T-helper 1 cell treated with Interleukin-12 subunit alpha and Interleukin-12 subunit beta and Interleukin-4 antibody, amounts not matched to agents 30 μg/mL and 1 μg/mL, for 36 hours (primary cell): ENCODE results near the gene TPRKB.
"Not testable (repeated sequence)": the region's sequence is repeated elsewhere in the genome, so short reads cannot be mapped to it uniquely, and the experiment has no call there.

Source experiments
- H3K27ac Mint-ChIP-seq: one replicate; pipeline ENCODE4 v1.8.0; 2021; ENCODE audit warnings: mild to moderate bottlenecking, mixed read lengths
- H3K27me3 Mint-ChIP-seq: one replicate; pipeline ENCODE4 v1.8.0; 2021; ENCODE audit warnings: low read depth, mixed read lengths
- H3K36me3 Mint-ChIP-seq: one replicate; pipeline ENCODE4 v1.8.0; 2021; ENCODE audit warnings: low read depth, mixed read lengths
- H3K4me1 Mint-ChIP-seq: one replicate; pipeline ENCODE4 v1.8.0; 2021; ENCODE audit warnings: low read depth, mixed read lengths
- H3K4me3 Mint-ChIP-seq: one replicate; pipeline ENCODE4 v1.8.0; 2021; ENCODE audit warnings: mild to moderate bottlenecking, moderate library complexity, mixed read lengths
- H3K9me3 Mint-ChIP-seq: one replicate; pipeline ENCODE4 v1.8.0; 2021; ENCODE audit warnings: mixed read lengths

The TPRKB gene

DNA sequence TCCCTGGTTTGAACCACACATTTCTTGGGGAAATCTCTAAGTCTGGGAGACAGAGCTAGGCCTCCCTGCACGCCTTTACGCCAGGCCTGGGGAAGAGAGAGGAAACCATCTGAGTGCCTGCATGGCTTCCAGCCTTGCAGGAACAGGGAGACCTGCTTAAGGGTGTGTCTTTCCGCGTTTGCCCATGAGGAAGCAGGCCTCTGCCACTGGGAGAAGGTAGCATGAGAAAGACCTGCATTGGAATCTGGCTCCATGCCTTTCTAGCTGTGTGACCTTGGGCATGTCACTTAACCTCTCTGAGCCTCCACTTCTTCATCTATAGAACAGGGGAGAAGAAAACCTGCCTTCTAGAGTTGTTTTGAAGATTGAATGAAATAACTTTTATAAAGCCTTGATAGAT, 19.4 kb downstream of the TPRKB start:
- H3K9me3 Mint-ChIP-seq, result peaks cover 10% of the 10 kb centered on the region
- not testable (repeated sequence) for H3K27ac Mint-ChIP-seq, H3K27me3 Mint-ChIP-seq, H3K36me3 Mint-ChIP-seq, H3K4me1 Mint-ChIP-seq, H3K4me3 Mint-ChIP-seq

DNA sequence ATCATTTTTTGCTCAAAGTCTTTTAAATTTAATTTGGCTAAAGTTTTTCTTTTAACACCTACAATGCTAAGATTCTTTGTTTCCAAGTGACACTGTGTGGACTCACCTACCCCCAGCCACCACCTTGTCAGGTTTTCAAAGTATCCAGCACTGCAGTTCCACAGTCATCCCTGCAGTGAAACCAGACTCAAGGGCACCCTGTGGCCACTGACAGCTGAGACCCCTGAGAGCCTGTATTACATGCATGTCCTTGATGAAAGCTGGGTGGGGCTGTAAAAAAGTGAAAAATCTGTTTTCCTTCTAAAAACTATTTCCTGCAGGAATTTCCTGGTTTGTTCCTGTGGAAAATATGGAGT, 19.9 kb downstream of the TPRKB start:
- no peak overlapping the region for H3K4me3 Mint-ChIP-seq
- no peaks in the 10 kb centered on the region for H3K27me3 Mint-ChIP-seq
- peaks cover 10% of the 10 kb centered on the region for H3K9me3 Mint-ChIP-seq
- no peaks in the 10 kb centered on the region for H3K36me3 Mint-ChIP-seq
- no peaks in the 10 kb centered on the region for H3K4me1 Mint-ChIP-seq
- H3K27ac Mint-ChIP-seq, result no peak overlapping the region

DNA sequence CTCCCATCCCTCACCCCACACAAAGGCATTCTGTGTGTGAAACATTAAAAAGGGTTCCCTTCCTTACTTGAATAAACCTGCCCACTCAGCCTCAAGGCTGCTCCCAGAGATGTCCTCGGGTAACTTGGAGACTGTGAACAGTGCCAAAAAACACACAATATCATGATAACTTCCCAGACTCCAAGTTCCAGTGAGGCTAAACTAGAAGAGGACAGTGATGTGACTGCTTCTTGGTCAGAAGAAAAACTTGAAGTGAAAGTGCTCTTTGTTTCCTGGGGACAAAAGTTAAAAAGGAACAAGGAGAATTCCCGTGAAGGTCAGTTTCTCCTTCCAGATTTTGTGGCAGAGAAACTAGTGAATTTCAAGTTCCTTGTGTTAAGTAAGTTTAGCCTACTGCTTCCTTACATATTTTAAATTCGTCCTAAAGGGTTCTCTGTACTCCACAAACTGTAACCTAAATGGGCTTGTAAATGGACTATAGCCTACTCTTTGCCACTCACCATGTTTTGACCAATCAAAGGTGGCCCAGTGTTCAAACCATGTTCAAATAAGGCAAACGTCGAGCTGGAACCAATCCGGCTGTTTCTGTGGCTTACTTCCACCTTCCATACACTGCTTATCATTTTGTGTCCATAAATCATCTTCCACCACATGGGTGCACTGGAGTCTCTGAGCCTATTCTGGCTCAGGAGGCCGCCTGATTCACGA, 20.4 kb downstream of the TPRKB start:
- Mint-ChIP-seq H3K27me3 (no peaks in the 10 kb centered on the region), H3K4me1 (no peaks in the 10 kb centered on the region), H3K9me3 (peaks cover 10% of the 10 kb centered on the region), H3K27ac (no peak overlapping the region), H3K36me3 (no peaks in the 10 kb centered on the region), H3K4me3 (no peak overlapping the region)

GRCh38 chr2:73714091-73714490, 23.1 kb downstream of the TPRKB start:
- H3K27ac Mint-ChIP-seq, result no peak overlapping the region
- H3K4me1 Mint-ChIP-seq, result no peaks in the 10 kb centered on the region
- no peaks in the 10 kb centered on the region for H3K27me3 Mint-ChIP-seq
- H3K4me3 Mint-ChIP-seq, result no peak overlapping the region
- no peaks in the 10 kb centered on the region for H3K36me3 Mint-ChIP-seq
- H3K9me3 Mint-ChIP-seq, result peaks cover 10% of the 10 kb centered on the region

- Mint-ChIP-seq H3K27me3 (no peaks in the 10 kb centered on the region), H3K4me3 (no peak overlapping the region), H3K4me1 (peaks cover 2% of the 10 kb centered on the region), H3K27ac (no peak overlapping the region), H3K9me3 (peaks cover 2% of the 10 kb centered on the region), H3K36me3 (no peaks in the 10 kb centered on the region)
These were observed 28.6 kb downstream of the TPRKB start for GRCh38 chr2:73708527-73708926.

DNA sequence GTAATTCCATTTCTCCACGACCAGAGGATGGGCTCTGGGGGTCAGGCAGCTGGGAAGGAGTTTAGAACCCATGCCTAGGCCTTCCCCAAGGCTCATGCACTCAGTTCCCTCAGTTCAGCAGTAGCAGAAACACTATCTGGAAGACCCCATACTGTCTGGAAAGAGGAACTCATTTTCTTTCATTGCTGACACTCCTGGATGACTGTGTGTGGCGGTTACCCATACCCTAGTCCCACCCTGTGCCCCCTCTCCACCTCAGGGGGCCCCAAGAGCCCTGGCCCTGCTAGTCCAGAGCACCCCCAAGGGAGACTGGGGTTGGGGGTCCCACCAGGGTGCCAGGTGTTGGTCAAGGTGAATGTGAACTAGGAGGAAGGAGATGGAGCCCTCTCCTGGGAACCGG, 29.5 kb downstream of the TPRKB start:
- Mint-ChIP-seq H3K9me3 (no peaks in the 10 kb centered on the region), H3K36me3 (no peaks in the 10 kb centered on the region), H3K27me3 (no peaks in the 10 kb centered on the region), H3K27ac (no peak overlapping the region), H3K4me3 (no peak overlapping the region), H3K4me1 (peaks cover 2% of the 10 kb centered on the region)

- Mint-ChIP-seq H3K36me3 (no peaks in the 10 kb centered on the region), H3K4me3 (no peak overlapping the region), H3K27me3 (no peaks in the 10 kb centered on the region), H3K27ac (no peak overlapping the region), H3K9me3 (no peaks in the 10 kb centered on the region), H3K4me1 (peaks cover 2% of the 10 kb centered on the region)
These were observed 30.1 kb downstream of the TPRKB start for GRCh38 chr2:73707058-73707457.

GRCh38 chr2:73705091-73705490, 32.1 kb downstream of the TPRKB start:
- Mint-ChIP-seq H3K36me3 (no peaks in the 10 kb centered on the region), H3K4me3 (no peak overlapping the region), H3K9me3 (no peaks in the 10 kb centered on the region), H3K27ac (no peak overlapping the region), H3K27me3 (no peaks in the 10 kb centered on the region), H3K4me1 (peaks cover 2% of the 10 kb centered on the region)

- no peak overlapping the region for H3K27ac Mint-ChIP-seq
- no peaks in the 10 kb centered on the region for H3K27me3 Mint-ChIP-seq
- no peaks in the 10 kb centered on the region for H3K36me3 Mint-ChIP-seq
- no peaks in the 10 kb centered on the region for H3K9me3 Mint-ChIP-seq
- peaks cover 2% of the 10 kb centered on the region for H3K4me1 Mint-ChIP-seq
- no peak overlapping the region for H3K4me3 Mint-ChIP-seq
These were observed 32.9 kb downstream of the TPRKB start for GRCh38 chr2:73704285-73704684.

GRCh38 chr2:73703675-73704074, 33.5 kb downstream of the TPRKB start:
- no peaks in the 10 kb centered on the region for H3K27me3 Mint-ChIP-seq
- H3K36me3 Mint-ChIP-seq, result no peaks in the 10 kb centered on the region
- H3K9me3 Mint-ChIP-seq, result no peaks in the 10 kb centered on the region
- peaks cover 2% of the 10 kb centered on the region for H3K4me1 Mint-ChIP-seq
- H3K4me3 Mint-ChIP-seq, result no peak overlapping the region
- no peak overlapping the region for H3K27ac Mint-ChIP-seq

GRCh38 chr2:73702852-73703493, 34.2 kb downstream of the TPRKB start:
- not testable (repeated sequence) for H3K27me3 Mint-ChIP-seq, H3K9me3 Mint-ChIP-seq, H3K4me3 Mint-ChIP-seq, H3K27ac Mint-ChIP-seq, H3K4me1 Mint-ChIP-seq, H3K36me3 Mint-ChIP-seq

DNA sequence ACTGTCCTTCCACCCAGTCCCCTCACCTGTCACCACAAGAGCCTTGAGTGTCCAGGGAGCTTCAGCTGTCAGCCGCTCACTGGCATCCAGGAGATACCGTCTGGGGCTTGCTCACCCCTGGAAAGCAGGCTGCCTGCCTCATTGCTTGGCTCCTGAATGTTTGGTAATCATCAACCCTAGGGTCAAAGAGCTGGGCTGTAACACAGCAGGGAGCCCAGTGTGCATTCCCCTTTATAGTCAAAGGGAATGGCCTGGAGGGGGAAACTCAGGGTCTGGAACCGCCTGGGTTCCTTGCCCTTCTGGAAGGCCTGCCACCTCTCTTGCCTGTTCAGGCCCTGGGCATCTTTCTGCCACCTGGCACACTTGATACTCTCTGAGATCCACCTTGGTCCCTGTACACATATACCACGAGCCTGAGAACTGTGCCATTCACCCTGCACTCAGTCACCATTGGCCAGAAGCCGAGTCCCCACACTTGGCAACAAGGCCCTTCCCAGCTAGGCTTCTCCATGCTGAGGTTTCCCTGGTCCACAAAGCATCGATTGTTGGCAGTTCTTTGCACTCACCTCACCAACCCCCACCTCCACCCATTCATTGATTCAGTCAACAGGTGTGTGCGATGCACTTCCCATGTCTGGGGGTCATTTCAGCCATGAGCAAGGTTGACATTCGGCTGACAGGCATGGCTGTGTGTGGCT, 35.0 kb downstream of the TPRKB start:
- Mint-ChIP-seq H3K4me1 (peaks cover 2% of the 10 kb centered on the region), H3K36me3 (no peaks in the 10 kb centered on the region), H3K9me3 (no peaks in the 10 kb centered on the region), H3K4me3 (no peak overlapping the region), H3K27ac (no peak overlapping the region), H3K27me3 (no peaks in the 10 kb centered on the region)

DNA sequence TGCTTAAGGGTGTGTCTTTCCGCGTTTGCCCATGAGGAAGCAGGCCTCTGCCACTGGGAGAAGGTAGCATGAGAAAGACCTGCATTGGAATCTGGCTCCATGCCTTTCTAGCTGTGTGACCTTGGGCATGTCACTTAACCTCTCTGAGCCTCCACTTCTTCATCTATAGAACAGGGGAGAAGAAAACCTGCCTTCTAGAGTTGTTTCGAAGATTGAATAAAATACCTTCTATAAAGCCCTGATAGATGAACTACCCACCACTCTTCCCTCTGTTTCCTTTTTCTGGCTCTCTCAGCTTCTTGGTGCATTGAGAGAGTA, 35.7 kb downstream of the TPRKB start:
- H3K36me3 Mint-ChIP-seq, H3K9me3 Mint-ChIP-seq, H3K27ac Mint-ChIP-seq, H3K27me3 Mint-ChIP-seq, H3K4me3 Mint-ChIP-seq, H3K4me1 Mint-ChIP-seq: not testable (repeated sequence)

- no peaks in the 10 kb centered on the region for H3K9me3 Mint-ChIP-seq
- H3K4me3 Mint-ChIP-seq, result no peak overlapping the region
- no peaks in the 10 kb centered on the region for H3K36me3 Mint-ChIP-seq
- no peak overlapping the region for H3K27ac Mint-ChIP-seq
- H3K4me1 Mint-ChIP-seq, result peaks cover 2% of the 10 kb centered on the region
- no peaks in the 10 kb centered on the region for H3K27me3 Mint-ChIP-seq
These were observed 36.3 kb downstream of the TPRKB start for GRCh38 chr2:73700661-73701447.

DNA sequence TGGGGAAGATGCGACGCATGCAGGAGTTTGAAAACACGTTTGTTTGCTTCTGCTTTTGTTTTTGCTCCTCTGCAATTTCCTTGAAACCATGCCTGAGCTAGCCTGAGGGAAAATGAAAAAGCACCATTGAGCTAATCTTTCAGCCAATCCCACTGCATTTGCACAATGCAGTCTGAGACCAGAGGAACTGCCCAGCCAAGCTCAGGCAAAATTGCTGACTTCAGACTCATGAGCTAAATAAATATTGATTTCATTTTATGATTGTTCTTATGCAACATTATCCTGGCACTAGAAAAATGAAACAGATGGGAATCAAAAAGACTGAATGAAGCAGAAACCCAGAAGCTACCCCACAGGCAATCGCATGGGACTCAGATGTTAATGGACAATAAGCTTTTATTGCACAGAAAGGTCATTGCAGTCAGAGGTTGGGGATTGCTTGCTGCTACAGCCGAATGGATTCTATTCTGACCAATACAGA, 37.0 kb downstream of the TPRKB start:
- H3K4me3 Mint-ChIP-seq, result no peak overlapping the region
- no peaks in the 10 kb centered on the region for H3K36me3 Mint-ChIP-seq
- H3K27ac Mint-ChIP-seq, result no peak overlapping the region
- H3K9me3 Mint-ChIP-seq, result no peaks in the 10 kb centered on the region
- H3K4me1 Mint-ChIP-seq, result peaks cover 2% of the 10 kb centered on the region
- no peaks in the 10 kb centered on the region for H3K27me3 Mint-ChIP-seq
